T47D (cell line): ENCODE results near the gene RPTOR.
A peak's percentile ranks its signal among the peaks of the same experiment; 100 is the strongest.

Experiments
- DNase-seq, 2 experiments: peaks; one replicate each; pipeline versions ENCODE4 v3.0.0 to v3.0.0-alpha.2; 2011 to 2012; ENCODE audit warnings: low read depth in 1 of 2, low spot score in 1 of 2
- JUND ChIP-seq: IDR thresholded peaks from 2 replicates; pipeline ENCODE4 v1.6.1; 2012; ENCODE audit warnings: low read depth
- in situ Hi-C: cut with HindIII; loops from 2 replicates; pipeline ENCODE4 v1.10.0; 2016; ENCODE audit warnings: low sequenced_read_pairs, low pct_unique_long_range_greater_than_20kb

Gene RPTOR

GRCh38 chr17:80703142-80703478 is 158.5 kb downstream of the RPTOR start:
- no peak for TF ChIP-seq JUND
- no peak for DNase-seq
- in situ Hi-C loops = no loop called here

- TF ChIP-seq JUND = no peak
- DNase-seq = no peak
- in situ Hi-C loops = no loop called here
Observed at GRCh38 chr17:80704381-80704819, 159.8 kb downstream of the RPTOR start.

GRCh38 chr17:80704894-80705293 is 160.3 kb downstream of the RPTOR start:
- in situ Hi-C loops = no loop called here
- DNase-seq = no peak
- no peak for TF ChIP-seq JUND

GRCh38 chr17:80705988-80706387 is 161.3 kb downstream of the RPTOR start:
- DNase-seq = no peak
- no peak for TF ChIP-seq JUND
- in situ Hi-C loops = no loop called here

- DNase-seq = peak in 1 of 2 experiments; percentile 27
- in situ Hi-C loops = no loop called here
- no peak for TF ChIP-seq JUND
Observed at GRCh38 chr17:80706463-80706867, 161.8 kb downstream of the RPTOR start.

DNA sequence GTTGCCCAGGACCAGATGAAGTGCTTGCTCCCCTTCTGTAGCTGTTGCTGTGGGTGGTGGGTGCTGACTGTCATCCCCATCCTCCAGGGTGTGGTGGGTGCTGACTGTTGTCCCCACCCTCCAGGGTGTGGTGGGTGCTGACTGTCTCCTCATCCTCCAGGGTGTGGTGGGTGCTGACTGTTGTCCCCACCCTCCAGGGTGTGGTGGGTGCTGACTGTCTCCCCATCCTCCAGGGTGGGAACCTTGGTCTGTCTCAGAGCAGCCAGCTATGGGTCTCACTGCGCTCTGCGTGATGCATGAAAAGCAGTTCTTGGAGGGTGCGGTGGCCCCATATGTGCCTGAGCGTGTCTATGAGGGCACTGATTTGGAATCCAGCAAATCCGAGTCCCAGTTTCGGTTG is 163.8 kb downstream of the RPTOR start:
- in situ Hi-C loops = no loop called here
- DNase-seq = no peak
- TF ChIP-seq JUND = no peak

GRCh38 chr17:80709090-80709695 is 164.6 kb downstream of the RPTOR start:
- in situ Hi-C loops = no loop called here
- no peak for TF ChIP-seq JUND
- DNase-seq = no peak

DNA sequence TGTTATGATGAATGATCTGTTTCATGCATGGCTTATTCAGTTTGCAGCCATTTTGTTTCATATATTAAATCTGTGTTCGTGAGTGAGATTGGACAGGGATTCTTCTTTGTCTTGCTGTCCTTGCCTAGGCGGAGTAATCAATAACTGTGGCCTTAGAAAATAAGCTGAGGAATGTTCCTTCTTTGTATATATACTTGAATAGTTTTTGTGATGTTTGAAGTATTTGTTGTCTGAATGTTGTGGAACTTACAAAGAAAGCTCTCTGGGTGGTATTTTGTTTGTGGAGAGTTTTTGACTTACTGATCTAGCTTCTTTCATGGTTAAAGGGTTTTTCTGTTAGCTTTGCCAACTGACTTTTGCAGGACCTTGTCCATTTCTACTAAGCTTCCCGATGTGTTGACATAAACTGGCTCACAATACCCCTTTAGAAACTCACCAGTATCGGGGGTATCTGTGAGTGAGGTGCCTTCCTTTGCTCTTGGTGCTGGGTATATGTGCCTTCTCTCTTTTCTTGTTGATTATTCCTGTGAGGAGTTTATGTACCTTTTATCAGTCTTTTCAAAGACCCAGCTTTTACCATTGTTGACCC is 166.2 kb downstream of the RPTOR start:
- no peak for TF ChIP-seq JUND
- DNase-seq = no peak
- in situ Hi-C loops = no loop called here

DNA sequence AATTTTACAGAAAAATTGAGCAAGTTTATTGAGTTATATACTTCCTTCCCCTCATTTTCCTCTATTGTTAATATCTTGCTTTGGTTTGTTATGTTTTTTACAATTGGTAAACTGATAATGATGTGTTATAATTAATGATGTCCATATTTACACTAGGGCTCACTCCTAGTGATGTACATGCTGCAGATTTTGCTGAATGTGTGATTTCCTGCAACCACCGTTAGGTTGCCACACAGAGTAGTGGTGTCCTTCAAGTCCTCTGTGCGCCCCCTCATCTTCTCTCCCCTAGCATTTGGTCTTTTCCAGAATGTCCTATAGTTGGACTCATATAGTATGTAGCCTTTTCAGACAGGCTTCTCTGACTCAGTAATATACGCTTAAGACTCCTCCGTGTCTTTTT is 167.5 kb downstream of the RPTOR start:
- DNase-seq = no peak
- in situ Hi-C loops = no loop called here
- TF ChIP-seq JUND = no peak

GRCh38 chr17:80712606-80713005 is 168.0 kb downstream of the RPTOR start:
- no peak for TF ChIP-seq JUND
- no peak for DNase-seq
- in situ Hi-C loops = no loop called here

- no peak for TF ChIP-seq JUND
- DNase-seq = no peak
- in situ Hi-C loops = no loop called here
Observed at GRCh38 chr17:80716986-80717719, 172.5 kb downstream of the RPTOR start.

DNA sequence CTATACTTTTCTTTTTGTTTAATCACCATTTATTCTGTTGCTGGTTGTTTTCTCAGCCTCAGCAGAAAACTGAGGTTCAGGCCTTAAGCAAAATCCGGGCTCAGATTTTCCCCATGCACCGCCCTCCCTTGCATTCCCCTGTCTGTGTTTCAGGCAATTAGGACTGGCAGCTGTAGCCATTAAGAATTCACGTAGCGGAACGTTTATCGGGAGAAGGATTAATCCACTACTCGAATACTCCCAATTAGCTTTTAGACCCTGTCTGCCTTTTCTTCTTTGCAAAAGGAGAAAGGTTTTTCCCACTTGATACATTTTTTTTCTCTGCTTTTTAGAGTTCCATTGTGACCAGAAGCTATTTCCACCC is 173.1 kb downstream of the RPTOR start:
- no peak for TF ChIP-seq JUND
- DNase-seq = no peak
- in situ Hi-C loops = no loop called here

- in situ Hi-C loops = no loop called here
- TF ChIP-seq JUND = no peak
Observed at GRCh38 chr17:80718428-80718827, 173.8 kb downstream of the RPTOR start.

More at GRCh38 chr17:80718428-80718827, 173.8 kb downstream of the RPTOR start:
- DNase-seq = no peak
